ENCODE data around the gene DHCR7.

DNA sequence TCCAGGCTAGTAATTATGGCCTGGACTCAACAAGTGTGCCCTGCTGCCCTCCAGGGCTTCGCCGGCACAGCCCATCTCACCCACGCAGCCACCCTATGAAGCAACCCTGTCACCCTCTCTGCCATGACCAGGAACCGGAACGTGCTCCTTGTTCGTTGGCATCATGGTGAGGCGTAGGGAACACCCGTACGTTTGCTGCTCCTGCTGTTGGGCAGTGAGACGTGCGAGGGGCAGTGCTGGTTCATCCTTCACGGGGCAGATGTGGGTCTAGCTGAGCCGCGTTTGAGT is 25.5 kb upstream of the DHCR7 start:
- TF ChIP-seq CTCF (IDR thresholded peaks at IDR 0.05; ENCODE audit: insufficient read depth, low read length, poor library complexity, severe bottlenecking), result no peak
- TF ChIP-seq EZH2phosphoT487 (conservative IDR thresholded peaks at IDR 0.05; ENCODE audit: low read length), result no peak

All from SU-DHL-6 (cell line).